HG03442 (cell line): ENCODE measurements around the gene TNPO3.
"Not testable (repeated sequence)": the region's sequence is repeated elsewhere in the genome, so short reads cannot be mapped to it uniquely, and the experiment has no call there.

Experiments
- ATAC-seq: cut with Tn5 transposase; IDR thresholded peaks from one replicate; pipeline ENCODE4 v1.9.1; 2021; ENCODE audit warnings: mild to moderate bottlenecking, moderate library complexity; ENCODE audit not compliant: unreplicated experiment

The TNPO3 gene

DNA sequence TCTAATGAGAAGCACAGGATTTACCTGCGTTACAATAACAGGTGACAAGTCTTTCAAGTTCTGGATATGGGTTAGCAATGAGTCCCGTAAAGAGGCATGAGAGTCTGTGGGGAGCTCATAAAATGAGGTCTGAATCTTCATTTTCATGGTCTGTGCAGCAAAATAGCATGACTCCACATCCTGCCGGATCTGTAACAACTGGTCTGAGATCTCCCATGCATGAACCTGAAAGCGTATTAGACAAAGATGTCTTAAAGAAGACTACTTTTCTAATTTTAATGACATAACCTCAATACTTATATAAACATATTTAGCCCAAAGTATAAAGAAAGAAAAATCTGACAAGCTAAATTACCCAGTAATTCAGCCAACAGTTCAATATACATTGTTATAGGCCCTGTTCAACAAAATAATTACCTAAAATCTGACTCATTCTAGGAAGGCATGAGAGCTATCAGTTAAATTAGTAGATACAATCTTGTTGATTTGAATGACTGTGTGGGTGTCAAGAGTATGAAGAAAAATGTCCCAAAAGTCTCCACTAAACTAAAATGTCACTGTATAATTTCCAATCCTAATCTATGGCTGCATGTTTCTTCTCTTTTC, 36.9 kb downstream of the TNPO3 start:
- ATAC-seq: peak; percentile 49

DNA sequence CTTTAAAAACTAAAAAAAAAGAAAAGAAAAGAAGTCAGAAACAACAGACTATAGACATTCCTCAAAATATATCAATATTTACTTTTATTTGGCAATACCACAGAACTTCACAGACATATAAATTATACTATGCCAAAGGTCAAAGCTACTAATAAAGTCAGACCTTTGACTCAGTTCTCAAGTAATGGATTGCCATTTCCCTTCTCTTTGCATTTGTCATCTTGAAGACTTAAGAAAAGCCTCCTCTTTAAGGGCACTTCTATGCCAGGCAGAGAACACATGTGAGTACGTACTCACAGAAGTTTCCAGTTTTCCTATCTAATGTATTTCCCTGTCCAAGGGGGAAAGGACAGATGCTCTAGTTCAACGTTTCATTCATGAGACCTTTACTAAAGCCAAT, 37.6 kb downstream of the TNPO3 start:
- ATAC-seq: no peak

- ATAC-seq: no peak
These were observed 40.3 kb downstream of the TNPO3 start for GRCh38 chr7:129014501-129015101.

- no peak for ATAC-seq
These were observed 41.7 kb downstream of the TNPO3 start for GRCh38 chr7:129013048-129013724.

- no peak for ATAC-seq
These were observed 42.3 kb downstream of the TNPO3 start for GRCh38 chr7:129012641-129013040.

DNA sequence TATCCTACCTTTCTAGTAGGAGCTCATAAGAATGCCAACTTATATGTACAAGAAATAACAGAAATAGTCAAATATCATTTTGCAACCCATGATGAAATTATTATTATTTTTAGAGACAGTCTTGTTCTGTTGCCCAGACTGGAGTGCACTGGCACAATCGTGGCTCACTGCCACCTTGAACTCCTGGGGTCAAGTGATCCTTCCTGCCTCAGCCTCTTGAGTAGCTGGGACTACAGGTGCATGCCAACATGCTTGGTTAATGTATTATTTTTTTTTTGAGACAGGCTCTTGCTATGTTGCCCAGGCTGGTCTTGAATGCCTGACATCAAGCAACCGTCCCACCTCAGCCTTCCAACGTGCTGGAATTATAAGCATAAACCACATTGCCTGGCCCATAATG, 44.8 kb downstream of the TNPO3 start:
- no peak for ATAC-seq

GRCh38 chr7:129009437-129009836, 45.5 kb downstream of the TNPO3 start:
- peak; percentile 62 for ATAC-seq

GRCh38 chr7:129008645-129009414, 46.1 kb downstream of the TNPO3 start:
- peak; percentile 43 for ATAC-seq

- no peak for ATAC-seq
These were observed 47.3 kb downstream of the TNPO3 start for GRCh38 chr7:129007572-129007971.

GRCh38 chr7:129006636-129007414, 48.1 kb downstream of the TNPO3 start:
- no peak for ATAC-seq

GRCh38 chr7:129005186-129005585, 49.7 kb downstream of the TNPO3 start:
- ATAC-seq: no peak

GRCh38 chr7:128997181-128997580, 57.7 kb downstream of the TNPO3 start:
- no peak for ATAC-seq

DNA sequence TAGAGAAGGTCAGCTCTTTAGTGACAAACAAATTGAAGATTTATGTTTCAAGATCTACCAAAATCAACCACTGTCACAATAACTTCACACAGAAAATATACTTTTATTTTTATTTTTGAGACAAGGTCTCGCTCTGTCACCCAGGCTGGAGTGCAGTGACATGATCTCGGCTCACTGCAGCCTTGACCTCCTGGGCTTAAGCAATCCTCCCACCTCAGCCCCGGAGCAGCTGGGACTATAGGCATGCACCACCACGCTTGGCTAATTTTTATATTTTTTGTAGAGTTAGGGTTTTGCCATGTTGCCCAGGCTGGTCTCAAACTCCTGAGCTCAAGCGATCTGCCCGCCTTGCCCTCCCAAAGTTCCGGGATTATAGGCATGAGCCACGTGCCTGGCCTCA, 60.4 kb downstream of the TNPO3 start:
- ATAC-seq: not testable (repeated sequence)

GRCh38 chr7:128993419-128993818, 61.5 kb downstream of the TNPO3 start:
- ATAC-seq: no peak

- no peak for ATAC-seq
These were observed 65.0 kb downstream of the TNPO3 start for GRCh38 chr7:128989961-128990360.

GRCh38 chr7:128988372-128988771, 66.5 kb downstream of the TNPO3 start:
- ATAC-seq: no peak

- no peak for ATAC-seq
These were observed 68.3 kb downstream of the TNPO3 start for GRCh38 chr7:128986609-128987008.

GRCh38 chr7:128985660-128986059, 69.3 kb downstream of the TNPO3 start:
- ATAC-seq: no peak

DNA sequence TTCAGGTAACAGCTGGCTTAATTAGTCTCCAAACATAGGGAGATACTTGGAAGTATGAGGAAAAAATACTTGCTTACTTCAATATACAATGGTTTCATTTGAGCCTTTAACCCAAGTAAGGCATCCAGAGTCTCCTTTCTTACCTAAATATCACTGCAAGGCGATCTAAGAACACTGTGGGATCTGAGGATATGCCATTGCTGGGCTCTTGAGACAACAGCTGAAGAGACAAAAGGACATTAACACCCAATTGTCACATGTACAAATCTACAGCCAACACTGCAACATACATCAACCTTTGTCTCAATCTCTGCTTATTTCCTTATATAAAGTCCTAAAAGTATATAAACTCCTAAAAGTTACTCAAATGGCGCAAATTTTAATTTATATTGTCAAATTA, 72.8 kb downstream of the TNPO3 start:
- no peak for ATAC-seq

DNA sequence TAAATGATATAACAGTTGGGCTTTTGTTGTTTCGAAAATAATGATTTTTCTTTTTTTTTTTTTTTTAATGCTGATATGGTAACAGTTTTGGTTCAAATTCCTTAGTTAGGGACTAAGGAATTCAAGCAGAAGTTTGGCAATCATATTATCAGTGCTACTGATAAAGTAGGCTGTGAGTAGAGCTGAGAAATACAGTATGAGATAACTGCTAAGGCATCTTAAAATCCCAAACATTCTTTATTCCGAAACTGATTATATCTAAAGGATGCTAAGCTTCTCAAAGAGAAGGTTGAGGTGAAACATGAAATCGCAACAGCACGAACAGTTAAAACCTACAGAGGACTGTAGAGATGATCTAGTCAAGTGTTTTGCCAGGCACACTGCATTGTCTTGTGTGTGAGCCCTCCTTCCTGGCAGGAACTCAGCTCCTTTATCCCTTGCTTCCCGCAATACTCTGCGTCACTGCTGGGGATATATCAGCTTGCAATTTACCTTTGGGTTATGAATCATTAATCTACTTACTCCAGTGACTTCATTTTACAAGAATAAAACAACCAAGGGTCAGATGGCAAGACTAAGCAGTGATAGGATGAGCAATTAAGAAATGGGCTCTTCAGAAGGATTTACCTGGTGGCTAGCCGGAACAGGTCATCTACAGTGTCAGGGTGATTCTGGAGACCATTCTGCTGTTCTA, 80.5 kb downstream of the TNPO3 start:
- no peak for ATAC-seq
